Neural progenitor cell (in vitro differentiated cells): Measurements from ENCODE around the gene ALDH1L1. TPM values are rescaled to one million over a fixed set of nuclear protein-coding genes. Genes with fewer than 3 reads are reported as not detected.
A peak's percentile ranks its signal among the peaks of the same experiment; 100 is the strongest.

Experiments used
- DNase-seq: peaks from one replicate; pipeline ENCODE4 v3.0.0-alpha.2; 2016; ENCODE audit warnings: low spot score
- H2AFZ ChIP-seq: fragments of 200-600 bp; sonication (generic); replicated peaks from 2 replicates; pipeline ENCODE4 v1.6.1; 2016; ENCODE audit warnings: antibody characterized with exemption
- H3F3A ChIP-seq: fragments of 200-600 bp; sonication (generic); 2 replicates; pipeline ENCODE4 v1.6.1; 2016; ENCODE audit warnings: antibody characterized with exemption, low read depth
- H3K27ac ChIP-seq: fragments of 200-600 bp; sonication (generic); 2 replicates; pipeline ENCODE4 v1.5.1; 2016; ENCODE audit warnings: mild to moderate bottlenecking
- H3K27me3 ChIP-seq: fragments of 200-600 bp; sonication (generic); 2 replicates; pipeline ENCODE4 v1.6.1; 2016; ENCODE audit warnings: mild to moderate bottlenecking, moderate library complexity
- H3K36me3 ChIP-seq: fragments of 200-600 bp; sonication (generic); 2 replicates; pipeline ENCODE4 v1.5.1; 2016
- H3K4me1 ChIP-seq: fragments of 200-600 bp; sonication (generic); 2 replicates; pipeline ENCODE4 v1.6.1; 2016; ENCODE audit warnings: mixed run types
- H3K4me2 ChIP-seq: fragments of 200-600 bp; sonication (generic); 2 replicates; pipeline ENCODE4 v1.6.1; 2016
- H3K4me3 ChIP-seq: fragments of 200-600 bp; sonication (generic); 2 replicates; pipeline ENCODE4 v1.5.1; 2016
- H3K79me2 ChIP-seq: fragments of 200-600 bp; sonication (generic); 2 replicates; pipeline ENCODE4 v1.6.1; 2016; ENCODE audit warnings: low read depth
- H3K9ac ChIP-seq: fragments of 200-600 bp; sonication (generic); 2 replicates; pipeline ENCODE4 v1.6.1; 2016
- H3K9me3 ChIP-seq: fragments of 200-600 bp; sonication (generic); 2 replicates; pipeline ENCODE4 v1.5.1; 2016; ENCODE audit warnings: low read depth
- H4K20me1 ChIP-seq: fragments of 200-600 bp; sonication (generic); 2 replicates; pipeline ENCODE4 v1.6.1; 2016; ENCODE audit warnings: low read depth
- H3K27ac Mint-ChIP-seq: 3 replicates; pipeline ENCODE4 v1.8.0; 2021; ENCODE audit warnings: mixed read lengths
- H3K27me3 Mint-ChIP-seq: 2 replicates; pipeline ENCODE4 v1.8.0; 2022; ENCODE audit warnings: low read depth, mild to moderate bottlenecking, inconsistent platforms, moderate library complexity, mixed read lengths; ENCODE audit not compliant: insufficient read depth
- H3K36me3 Mint-ChIP-seq: 3 replicates; pipeline ENCODE4 v1.8.0; 2021; ENCODE audit warnings: mixed read lengths
- H3K4me1 Mint-ChIP-seq: 3 replicates; pipeline ENCODE4 v1.8.0; 2021; ENCODE audit warnings: mixed read lengths
- H3K4me3 Mint-ChIP-seq: 3 replicates; pipeline ENCODE4 v1.8.0; 2021; ENCODE audit warnings: mild to moderate bottlenecking, moderate library complexity, mixed read lengths
- H3K9me3 Mint-ChIP-seq: 3 replicates; pipeline ENCODE4 v1.8.0; 2020; ENCODE audit warnings: mixed read lengths
- CTCF ChIP-seq: fragments of 200-600 bp; sonication (generic); IDR thresholded peaks from 2 replicates; pipeline ENCODE4 v1.5.1; 2017; ENCODE audit warnings: antibody characterized with exemption, mild to moderate bottlenecking
- EZH2 ChIP-seq: fragments of 200-600 bp; sonication (generic); IDR thresholded peaks from 2 replicates; pipeline ENCODE4 v1.6.1; 2017; ENCODE audit warnings: antibody characterized with exemption, mild to moderate bottlenecking, moderate library complexity
- EZH2phosphoT487 ChIP-seq: fragments of 200-600 bp; sonication (generic); IDR thresholded peaks from 2 replicates; pipeline ENCODE4 v1.6.1; 2017; ENCODE audit warnings: antibody characterized with exemption
- total RNA-seq: library from RNA; depleted of rRNA; stranded (reverse); fragments of >200 nt; gene quantifications from 2 replicates; pipeline ENCODE4 v1.2.3, GENCODE V29; 2015; ENCODE audit warnings: low replicate concordance

The ALDH1L1 gene
- total RNA-seq, 1 donor from 2014 or later = 0.60 TPM

DNA sequence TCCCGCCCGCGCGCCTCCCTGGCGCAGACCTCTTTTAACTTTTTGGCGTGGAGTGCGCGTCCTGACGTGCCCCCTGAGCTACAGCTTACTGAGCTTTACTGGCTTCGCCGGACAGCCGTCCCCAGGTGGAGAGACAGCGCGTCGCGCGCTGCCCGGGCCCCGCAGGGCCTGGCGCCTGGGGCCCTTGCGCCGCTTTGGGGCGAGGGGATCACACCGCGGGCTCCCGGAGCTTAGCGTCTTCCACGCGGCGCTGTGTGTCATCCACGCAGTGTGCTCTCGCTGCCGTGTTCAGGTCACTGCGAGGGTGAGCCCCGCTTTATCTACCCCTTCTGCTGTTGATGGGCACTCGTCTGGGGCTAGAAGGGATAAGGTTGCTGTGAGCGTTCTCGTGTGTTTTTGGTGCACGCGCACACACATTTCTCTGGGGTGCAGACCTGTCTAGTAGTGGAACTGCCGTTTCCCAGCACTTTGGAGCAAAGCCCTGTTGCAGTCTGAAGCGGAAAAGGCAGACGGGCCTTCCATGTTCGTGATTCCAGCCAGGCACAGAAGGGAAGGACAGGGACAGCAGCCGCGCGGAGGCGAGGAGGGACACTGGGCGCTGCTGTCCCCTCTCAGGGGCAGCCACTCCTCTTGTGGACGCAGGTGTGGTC is 33.1 kb upstream of the ALDH1L1 start:
- peak overlapping the region; percentile 88 for H2AFZ ChIP-seq
- H3K4me2 ChIP-seq = peak overlapping the region; percentile 82
- no peak overlapping the region for H3K27ac ChIP-seq
- H3F3A ChIP-seq = peaks cover 3% of the 10 kb centered on the region
- no peaks in the 10 kb centered on the region for H3K9me3 ChIP-seq
- H3K79me2 ChIP-seq = no peaks in the 10 kb centered on the region
- peaks cover 6% of the 10 kb centered on the region for H3K36me3 Mint-ChIP-seq
- H3K9me3 Mint-ChIP-seq = peaks cover 3% of the 10 kb centered on the region
- peak overlapping the region; percentile 85 for H3K27ac Mint-ChIP-seq
- H3K9ac ChIP-seq = no peak overlapping the region
- TF ChIP-seq EZH2phosphoT487 = no peak
- peaks cover 6% of the 10 kb centered on the region for H3K4me1 ChIP-seq
- no peaks in the 10 kb centered on the region for H3K36me3 ChIP-seq
- peaks cover 20% of the 10 kb centered on the region for H3K27me3 ChIP-seq
- H3K4me3 ChIP-seq = peak overlapping the region; percentile 43
- H3K27me3 Mint-ChIP-seq = peaks cover 2% of the 10 kb centered on the region
- DNase-seq = peak; percentile 16
- H3K4me3 Mint-ChIP-seq = peak overlapping the region; percentile 80
- H4K20me1 ChIP-seq = no peaks in the 10 kb centered on the region
- H3K4me1 Mint-ChIP-seq = peaks cover 19% of the 10 kb centered on the region

GRCh38 chr3:126212620-126213378 is 32.4 kb upstream of the ALDH1L1 start:
- peak; percentile 69 for TF ChIP-seq CTCF
- TF ChIP-seq EZH2 = no peak
- DNase-seq = peak; percentile 93
- Mint-ChIP-seq H3K9me3 (peaks cover 3% of the 10 kb centered on the region), H3K27me3 (peaks cover 2% of the 10 kb centered on the region), H3K4me3 (peak overlapping the region; percentile 88), H3K36me3 (peaks cover 6% of the 10 kb centered on the region), H3K4me1 (peaks cover 19% of the 10 kb centered on the region), H3K27ac (peak overlapping the region; percentile 98)
- Histone ChIP-seq H3K79me2 (no peaks in the 10 kb centered on the region), H3K9me3 (no peaks in the 10 kb centered on the region), H3K4me1 (peaks cover 6% of the 10 kb centered on the region), H3K27ac (no peak overlapping the region), H4K20me1 (no peaks in the 10 kb centered on the region), H3K27me3 (peaks cover 20% of the 10 kb centered on the region), H3F3A (peaks cover 3% of the 10 kb centered on the region), H3K9ac (no peak overlapping the region), H2AFZ (peak overlapping the region; percentile 88), H3K4me2 (peak overlapping the region; percentile 82), H3K36me3 (no peaks in the 10 kb centered on the region), H3K4me3 (peak overlapping the region; percentile 43)

DNA sequence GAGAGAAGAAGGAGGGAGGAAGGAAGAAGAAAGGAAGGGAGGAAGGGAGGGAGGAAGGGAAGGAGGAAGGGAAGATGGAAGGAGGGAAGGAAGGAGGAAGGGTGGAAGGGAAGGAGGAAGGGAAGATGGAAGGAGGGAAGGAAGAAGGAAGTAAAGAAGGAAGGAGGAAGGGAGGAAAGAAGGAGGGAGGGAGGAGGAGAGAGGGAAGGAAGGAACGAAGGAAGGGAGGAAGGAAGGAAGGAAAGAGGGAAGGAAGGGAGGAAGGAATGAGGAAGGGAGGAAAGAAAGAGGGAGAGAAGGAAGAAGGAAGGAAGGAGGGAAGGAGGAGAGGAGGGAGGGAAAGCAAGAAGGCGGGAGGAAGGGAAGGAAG is 31.8 kb upstream of the ALDH1L1 start:
- Mint-ChIP-seq H3K27ac (no peak overlapping the region), H3K4me1 (peaks cover 19% of the 10 kb centered on the region), H3K36me3 (peaks cover 6% of the 10 kb centered on the region), H3K4me3 (peak overlapping the region; percentile 69), H3K27me3 (peaks cover 5% of the 10 kb centered on the region), H3K9me3 (peaks cover 3% of the 10 kb centered on the region)
- peaks cover 3% of the 10 kb centered on the region for H3F3A ChIP-seq
- no peaks in the 10 kb centered on the region for H4K20me1 ChIP-seq
- peaks cover 6% of the 10 kb centered on the region for H3K4me1 ChIP-seq
- H3K27ac ChIP-seq = no peak overlapping the region
- no peaks in the 10 kb centered on the region for H3K79me2 ChIP-seq
- no peaks in the 10 kb centered on the region for H3K9me3 ChIP-seq
- peak overlapping the region; percentile 88 for H2AFZ ChIP-seq
- no peak for DNase-seq
- H3K36me3 ChIP-seq = no peaks in the 10 kb centered on the region
- no peak overlapping the region for H3K4me3 ChIP-seq
- H3K9ac ChIP-seq = no peak overlapping the region
- H3K27me3 ChIP-seq = peaks cover 20% of the 10 kb centered on the region
- no peak for TF ChIP-seq EZH2
- no peak for TF ChIP-seq CTCF
- TF ChIP-seq EZH2phosphoT487 = no peak
- peak overlapping the region; percentile 82 for H3K4me2 ChIP-seq

GRCh38 chr3:126211569-126211968 is 31.2 kb upstream of the ALDH1L1 start:
- Histone ChIP-seq H3K79me2 (no peaks in the 10 kb centered on the region), H3K9me3 (no peaks in the 10 kb centered on the region), H3F3A (peaks cover 3% of the 10 kb centered on the region), H3K36me3 (no peaks in the 10 kb centered on the region), H3K27me3 (peaks cover 20% of the 10 kb centered on the region), H3K4me3 (no peak overlapping the region), H4K20me1 (no peaks in the 10 kb centered on the region), H3K4me1 (peaks cover 6% of the 10 kb centered on the region), H3K9ac (no peak overlapping the region), H2AFZ (no peak overlapping the region), H3K27ac (no peak overlapping the region), H3K4me2 (no peak overlapping the region)
- no peak for TF ChIP-seq EZH2
- Mint-ChIP-seq H3K36me3 (peaks cover 6% of the 10 kb centered on the region), H3K4me1 (peaks cover 19% of the 10 kb centered on the region), H3K4me3 (peak overlapping the region; percentile 69), H3K9me3 (peaks cover 3% of the 10 kb centered on the region), H3K27ac (peak overlapping the region; percentile 90), H3K27me3 (peaks cover 7% of the 10 kb centered on the region)
- no peak for DNase-seq
